ENCODE results near the gene FNIP1. TPM values are rescaled to one million over a fixed set of nuclear protein-coding genes. Genes with fewer than 3 reads are reported as not detected.

Gene FNIP1
- total and polyA plus RNA-seq, 9 of the 15 experiments (the other 6 are each of a cell fraction or from before 2014, with no cell fraction given), result 5.0 to 32.8 (median 18.4) TPM

GRCh38 chr5:131634996-131635683 is 161.7 kb downstream of the FNIP1 start, which contains the start of gene RAPGEF6 (continued):
- TF ChIP-seq IRF1 (CRISPR knock-in tag; IDR thresholded peaks at IDR 0.05; ENCODE audit: borderline replicate concordance) (no peak), CTCFL (IDR thresholded peaks at IDR 0.05; ENCODE audit: borderline replicate concordance, insufficient read depth, low read depth, low read length, poor library complexity, severe bottlenecking) (peak; percentile 11), HSF4 (CRISPR knock-in tag; IDR thresholded peaks at IDR 0.05; ENCODE audit: borderline replicate concordance) (no peak), E2F5 (CRISPR knock-in tag; IDR thresholded peaks at IDR 0.05) (no peak), LEF1 (IDR thresholded peaks at IDR 0.05) (0 out of 2 replicates have a peak, but pooled peaks have one; percentile 11), PTBP1 (IDR thresholded peaks at IDR 0.05; ENCODE audit: low read depth, low read length) (no peak), KDM4B (IDR thresholded peaks at IDR 0.05; ENCODE audit: borderline replicate concordance in 2 of 2, low read depth in 1 of 2) (no peak), CHD2 (IDR thresholded peaks at IDR 0.05; ENCODE audit: low read depth, low read length) (peak; percentile 96), ZNF717 (CRISPR knock-in tag; IDR thresholded peaks at IDR 0.05) (no peak), ETS1 (conservative IDR thresholded peaks at IDR 0.05; ENCODE audit: control insufficient read depth, low read depth, low read length) (0 out of 2 replicates have a peak, but pooled peaks have one; percentile 31), NR3C1 (CRISPR knock-in tag; IDR thresholded peaks at IDR 0.05) (no peak), GTF2B (IDR thresholded peaks at IDR 0.05; ENCODE audit: extremely low read depth, insufficient read length) (no peak), NR2C1 (IDR thresholded peaks at IDR 0.05) (no peak), NR2C1 (tag; IDR thresholded peaks at IDR 0.05) (no peak), HNRNPH1 (optimal IDR thresholded peaks at IDR 0.05; ENCODE audit: low read depth, low read length) (no peak), ZNF512 (tag; IDR thresholded peaks at IDR 0.05) (no peak), TSC22D4 (tag; IDR thresholded peaks at IDR 0.05) (no peak)

All from K562 (cell line).